ENCODE data around the gene KLHL35. TPM values are rescaled to one million over a fixed set of nuclear protein-coding genes. Genes with fewer than 3 reads are reported as not detected.

The KLHL35 gene
- total RNA-seq, 1 donor from 2014 or later = not detected

GRCh38 chr11:75431533-75432525, 1.2 kb downstream of the KLHL35 start:
- no peak for TF ChIP-seq CTCF (IDR thresholded peaks at IDR 0.05)
- no peak for TF ChIP-seq POLR2AphosphoS5 (IDR thresholded peaks at IDR 0.05; ENCODE audit: insufficient read depth in 1 of 2, low read depth in 1 of 2)
- no peak for TF ChIP-seq POLR2A (IDR thresholded peaks at IDR 0.05)
- no peak for DNase-seq (ENCODE audit: extremely low spot score in 2 of 2)
- Histone ChIP-seq H3K4me3 (no peak overlapping the region), H3K9me3 (no peaks in the 10 kb centered on the region), H3K4me1 (peaks cover 9% of the 10 kb centered on the region), H3K27ac (no peak overlapping the region), H3K27me3 (no peaks in the 10 kb centered on the region), H3K36me3 (no peaks in the 10 kb centered on the region)
- intact Hi-C loops (cut with DNase I) = no loop called here

GRCh38 chr11:75430714-75431532, 2.1 kb downstream of the KLHL35 start:
- H3K4me3 ChIP-seq = peak overlapping the region; percentile 35 to 55

GRCh38 chr11:75429902-75430713, 2.9 kb downstream of the KLHL35 start:
- H3K27me3 ChIP-seq = no peaks in the 10 kb centered on the region
- peak overlapping the region; percentile 35 to 55 for H3K4me3 ChIP-seq
- H3K9me3 ChIP-seq = no peaks in the 10 kb centered on the region
- no peak for TF ChIP-seq POLR2A (IDR thresholded peaks at IDR 0.05)
- TF ChIP-seq CTCF (IDR thresholded peaks at IDR 0.05) = no peak
- no peak for TF ChIP-seq POLR2AphosphoS5 (IDR thresholded peaks at IDR 0.05; ENCODE audit: insufficient read depth in 1 of 2, low read depth in 1 of 2)
- no peaks in the 10 kb centered on the region for H3K36me3 ChIP-seq
- no peak overlapping the region for H3K27ac ChIP-seq
- intact Hi-C loops (cut with DNase I) = no loop called here
- DNase-seq (ENCODE audit: extremely low spot score in 2 of 2) = no peak
- H3K4me1 ChIP-seq = peaks cover 9% of the 10 kb centered on the region

More at GRCh38 chr11:75430714-75431532, 2.1 kb downstream of the KLHL35 start:
- no peak for TF ChIP-seq POLR2AphosphoS5 (IDR thresholded peaks at IDR 0.05; ENCODE audit: insufficient read depth in 1 of 2, low read depth in 1 of 2)
- no peak for TF ChIP-seq CTCF (IDR thresholded peaks at IDR 0.05)
- TF ChIP-seq POLR2A (IDR thresholded peaks at IDR 0.05) = no peak
- intact Hi-C loops (cut with DNase I) = no loop called here
- no peaks in the 10 kb centered on the region for H3K9me3 ChIP-seq
- no peak for DNase-seq (ENCODE audit: extremely low spot score in 2 of 2)
- H3K36me3 ChIP-seq = no peaks in the 10 kb centered on the region
- no peak overlapping the region for H3K27ac ChIP-seq
- H3K27me3 ChIP-seq = no peaks in the 10 kb centered on the region
- peaks cover 9% of the 10 kb centered on the region for H3K4me1 ChIP-seq

- intact Hi-C loops (cut with DNase I) = no loop called here
- H3K36me3 ChIP-seq = no peaks in the 10 kb centered on the region
- no peaks in the 10 kb centered on the region for H3K27me3 ChIP-seq
- peak overlapping the region in 1 of 2 donors; percentile 55 for H3K4me3 ChIP-seq
- TF ChIP-seq CTCF (IDR thresholded peaks at IDR 0.05) (no peak), POLR2A (IDR thresholded peaks at IDR 0.05) (no peak), POLR2AphosphoS5 (IDR thresholded peaks at IDR 0.05; ENCODE audit: insufficient read depth in 1 of 2, low read depth in 1 of 2) (no peak)
- H3K9me3 ChIP-seq = no peaks in the 10 kb centered on the region
- DNase-seq (ENCODE audit: extremely low spot score in 2 of 2) = no peak
- peaks cover 9% of the 10 kb centered on the region for H3K4me1 ChIP-seq
- no peak overlapping the region for H3K27ac ChIP-seq
Observed at GRCh38 chr11:75429641-75429901, 3.4 kb downstream of the KLHL35 start.

All from vagina (tissue), 2 donors.